ENCODE measurements around the gene PDE4A.
A peak's percentile ranks its signal among the peaks of the same experiment; 100 is the strongest.

The PDE4A gene

DNA sequence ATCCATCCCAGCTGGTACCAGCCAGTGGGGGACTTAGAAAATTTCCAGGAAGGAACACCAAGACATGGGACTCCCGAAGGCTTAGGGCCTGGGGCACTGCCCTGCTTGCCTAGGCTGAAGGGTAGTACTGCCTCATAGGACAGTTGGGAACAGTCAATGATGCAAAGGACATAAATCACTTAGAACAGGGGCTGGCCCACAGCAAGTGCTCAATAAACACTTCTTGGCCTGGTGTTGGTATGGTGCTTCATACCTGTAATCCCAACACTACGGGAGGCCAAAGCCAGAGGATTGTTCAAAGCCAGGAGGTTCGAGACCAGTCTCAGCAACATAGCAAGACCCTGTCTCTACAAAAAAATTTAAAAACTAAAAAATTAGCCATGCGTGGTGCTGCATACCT lies 77.0 kb downstream of the PDE4A start:
- no peak overlapping the region for H3K27ac ChIP-seq
- TF ChIP-seq, protein P1, sequence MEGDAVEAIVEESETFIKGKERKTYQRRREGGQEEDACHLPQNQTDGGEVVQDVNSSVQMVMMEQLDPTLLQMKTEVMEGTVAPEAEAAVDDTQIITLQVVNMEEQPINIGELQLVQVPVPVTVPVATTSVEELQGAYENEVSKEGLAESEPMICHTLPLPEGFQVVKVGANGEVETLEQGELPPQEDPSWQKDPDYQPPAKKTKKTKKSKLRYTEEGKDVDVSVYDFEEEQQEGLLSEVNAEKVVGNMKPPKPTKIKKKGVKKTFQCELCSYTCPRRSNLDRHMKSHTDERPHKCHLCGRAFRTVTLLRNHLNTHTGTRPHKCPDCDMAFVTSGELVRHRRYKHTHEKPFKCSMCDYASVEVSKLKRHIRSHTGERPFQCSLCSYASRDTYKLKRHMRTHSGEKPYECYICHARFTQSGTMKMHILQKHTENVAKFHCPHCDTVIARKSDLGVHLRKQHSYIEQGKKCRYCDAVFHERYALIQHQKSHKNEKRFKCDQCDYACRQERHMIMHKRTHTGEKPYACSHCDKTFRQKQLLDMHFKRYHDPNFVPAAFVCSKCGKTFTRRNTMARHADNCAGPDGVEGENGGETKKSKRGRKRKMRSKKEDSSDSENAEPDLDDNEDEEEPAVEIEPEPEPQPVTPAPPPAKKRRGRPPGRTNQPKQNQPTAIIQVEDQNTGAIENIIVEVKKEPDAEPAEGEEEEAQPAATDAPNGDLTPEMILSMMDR (IDR thresholded peaks at IDR 0.05), result no peak
- TF ChIP-seq ZFX (IDR thresholded peaks at IDR 0.05; ENCODE audit: borderline replicate concordance), result no peak

DNA sequence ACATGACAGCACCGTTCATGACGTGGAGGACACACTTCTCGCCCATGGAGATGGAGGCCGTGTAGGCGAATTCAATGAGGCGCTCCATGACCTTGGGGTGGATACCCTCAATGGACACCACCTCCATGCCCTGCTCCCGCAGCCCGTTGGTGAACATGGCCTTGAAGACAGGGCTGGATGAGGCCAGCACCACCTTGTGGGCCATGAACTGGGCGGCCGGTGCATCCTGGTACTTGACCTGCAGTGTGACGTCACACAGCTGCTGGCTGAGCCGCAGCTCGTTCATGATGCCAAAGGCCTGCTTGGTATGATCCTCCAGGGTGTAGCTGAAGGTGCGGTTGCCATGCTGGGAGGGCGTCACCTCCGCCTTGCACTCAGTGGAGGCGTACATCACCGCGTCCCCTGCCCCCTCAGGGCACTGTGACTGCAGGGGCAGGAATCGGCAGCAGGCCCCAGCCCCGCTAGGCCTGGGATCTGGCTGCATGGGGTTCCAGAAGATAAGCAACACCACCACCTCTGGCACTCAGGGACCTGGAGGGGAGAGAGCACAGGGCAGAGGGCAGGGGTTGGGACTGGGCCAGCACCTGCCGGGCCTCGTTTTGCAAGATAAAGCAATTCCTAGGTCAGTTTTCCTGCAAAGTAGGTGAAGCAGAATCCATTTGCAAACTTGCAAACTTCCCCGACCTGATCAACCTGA lies 79.4 kb downstream of the PDE4A start:
- TF ChIP-seq ZFX (IDR thresholded peaks at IDR 0.05; ENCODE audit: borderline replicate concordance), result no peak
- TF ChIP-seq, protein P1 (IDR thresholded peaks at IDR 0.05), result no peak
- H3K27ac ChIP-seq, result peak overlapping the region; percentile 96; the same call in 1 of the 2 replicates

DNA sequence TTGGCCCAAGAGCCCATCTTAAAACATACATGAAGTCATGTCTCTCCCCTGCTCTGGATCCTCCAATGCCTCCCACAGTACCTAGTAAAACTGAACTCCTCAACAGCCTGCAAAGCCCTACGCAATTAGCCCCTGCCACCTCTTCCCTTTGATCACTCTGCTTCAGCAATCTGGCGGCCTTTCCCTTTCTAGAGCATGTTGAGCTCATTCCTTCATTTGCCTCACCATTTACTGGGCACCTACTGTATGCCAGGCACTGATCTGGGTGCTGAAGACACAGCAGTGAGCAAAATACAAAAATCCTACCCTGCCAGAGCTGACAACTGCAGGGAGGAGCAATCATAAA lies 79.9 kb downstream of the PDE4A start:
- TF ChIP-seq, protein P1 (IDR thresholded peaks at IDR 0.05), result no peak
- no peak for TF ChIP-seq ZFX (IDR thresholded peaks at IDR 0.05; ENCODE audit: borderline replicate concordance)
- H3K27ac ChIP-seq, result peak overlapping the region; percentile 96

DNA sequence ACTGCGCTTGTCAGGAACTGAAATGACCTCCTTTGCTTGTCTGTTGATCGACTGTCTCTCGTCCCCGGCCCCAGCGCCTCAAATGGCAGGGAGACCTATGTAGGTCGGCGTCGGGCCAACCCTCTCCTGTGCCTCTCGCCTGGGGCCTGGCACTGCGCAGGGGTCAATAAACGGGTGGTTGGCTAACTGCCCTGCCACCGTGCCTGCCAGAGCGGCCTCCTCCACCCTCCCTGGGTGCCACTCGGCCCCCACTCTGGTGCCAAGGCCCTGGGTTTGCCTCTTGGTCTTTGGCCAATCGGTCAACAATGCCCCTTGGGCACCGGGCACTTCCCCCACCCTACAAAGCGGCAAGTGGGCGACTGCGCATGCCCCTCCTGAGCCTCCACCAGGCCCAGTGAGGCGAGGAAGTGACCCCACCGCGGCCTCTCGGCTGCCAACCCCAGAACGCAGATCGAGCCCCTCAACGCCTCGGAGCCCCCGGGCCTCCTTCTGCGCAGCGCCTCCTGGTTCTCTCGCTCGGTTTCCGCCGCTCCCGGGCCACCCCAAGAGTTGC lies 81.7 kb downstream of the PDE4A start:
- H3K27ac ChIP-seq, result peak overlapping the region; percentile 96
- TF ChIP-seq, protein P1 (IDR thresholded peaks at IDR 0.05), result no peak
- no peak for TF ChIP-seq ZFX (IDR thresholded peaks at IDR 0.05; ENCODE audit: borderline replicate concordance)

DNA sequence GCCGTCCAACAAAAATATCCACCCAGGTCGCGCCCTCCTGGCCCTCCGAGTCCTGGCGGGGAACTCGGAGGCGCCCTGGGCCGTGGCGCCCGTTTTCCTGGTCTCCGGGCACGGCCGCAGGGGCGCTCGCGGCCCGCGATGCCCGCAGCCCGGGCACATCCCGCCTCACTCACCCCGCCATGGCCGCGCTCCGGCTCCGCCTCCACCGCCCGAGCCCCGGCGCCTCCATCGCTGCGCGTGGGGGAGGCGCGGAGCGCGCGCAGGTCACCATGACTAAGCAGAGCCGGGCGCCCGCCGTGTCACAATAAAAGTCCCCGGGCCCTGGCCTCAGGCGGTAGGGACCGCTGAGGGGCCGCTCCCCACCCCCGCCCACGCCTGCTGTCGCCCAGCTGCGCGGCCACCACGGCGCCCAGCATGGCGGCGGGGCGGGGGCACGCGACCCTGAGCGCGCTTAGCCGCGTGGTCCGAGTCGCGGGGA lies 82.2 kb downstream of the PDE4A start:
- H3K27ac ChIP-seq, result peak overlapping the region; percentile 96
- TF ChIP-seq, protein P1 (IDR thresholded peaks at IDR 0.05), result peak; percentile 11; the same call in 1 of the 2 replicates
- no peak for TF ChIP-seq ZFX (IDR thresholded peaks at IDR 0.05; ENCODE audit: borderline replicate concordance)

DNA sequence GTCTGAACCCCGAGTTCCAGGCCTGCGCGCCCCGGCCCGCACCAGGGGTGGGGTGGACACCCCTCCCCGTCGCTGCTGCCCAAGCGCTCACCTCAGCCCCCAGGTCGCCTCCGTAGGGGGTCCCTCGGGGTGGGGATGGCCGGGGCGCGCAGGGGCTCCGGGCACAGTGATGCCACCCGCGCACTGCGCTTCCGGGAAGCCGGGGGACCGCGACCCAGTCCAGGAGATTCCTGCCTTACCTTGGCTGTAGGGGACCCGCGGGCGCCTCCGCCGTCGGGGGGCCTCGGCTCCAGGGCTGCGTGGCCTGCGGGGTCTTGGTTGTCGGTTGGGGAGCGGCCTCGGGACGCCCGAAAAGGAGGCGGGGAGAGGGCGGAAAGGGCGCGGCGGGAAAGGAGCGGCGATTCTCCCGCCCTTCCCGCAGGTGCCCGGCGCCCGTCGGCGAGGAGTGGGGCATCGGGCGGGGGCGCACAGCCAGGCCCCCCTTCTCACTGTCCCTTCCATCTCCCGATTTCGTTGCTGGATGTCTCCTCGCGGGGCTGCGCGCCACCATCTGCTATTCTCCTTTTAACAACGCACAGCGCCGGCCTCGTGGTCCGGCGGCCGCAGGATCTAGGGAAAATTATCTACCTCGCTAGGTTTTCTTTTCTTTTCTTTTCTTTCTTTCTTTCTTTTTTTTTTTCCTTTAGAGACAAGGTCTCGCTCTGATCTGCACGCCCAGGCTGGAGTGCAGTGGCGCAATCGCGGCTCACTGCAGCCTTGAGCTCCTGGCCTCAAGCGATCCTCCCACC lies 82.9 kb downstream of the PDE4A start, which contains the start of gene KEAP1:
Gene KEAP1, minus strand, starts transcription at position 355 of the 788 bp plus-strand sequence. CDS start 3,323 bp downstream, outside the sequence.
- TF ChIP-seq, protein P1 (IDR thresholded peaks at IDR 0.05), result no peak
- TF ChIP-seq ZFX (IDR thresholded peaks at IDR 0.05; ENCODE audit: borderline replicate concordance), result no peak
- peak within 1 kb of the TSS; percentile 96 for H3K27ac ChIP-seq
